Measurements from ENCODE around the gene TMUB1.
A peak's percentile ranks its signal among the peaks of the same experiment; 100 is the strongest.

Gene TMUB1

GRCh38 chr7:151120896-151121295, 37.6 kb upstream of the TMUB1 start:
- DNase-seq, result no peak

- DNase-seq, result no peak
Measured at GRCh38 chr7:151119902-151120301, 36.6 kb upstream of the TMUB1 start.

GRCh38 chr7:151119055-151119415, 35.7 kb upstream of the TMUB1 start:
- no peak for DNase-seq

- DNase-seq, result no peak
Measured at GRCh38 chr7:151118108-151119054, 35.1 kb upstream of the TMUB1 start.

- peak; percentile 40 to 54 for DNase-seq
Measured at GRCh38 chr7:151117565-151117964, 34.3 kb upstream of the TMUB1 start.

- no peak for DNase-seq
Measured at GRCh38 chr7:151116603-151117440, 33.5 kb upstream of the TMUB1 start.

- DNase-seq, result no peak
Measured at GRCh38 chr7:151115836-151116418, 32.6 kb upstream of the TMUB1 start.

- DNase-seq, result peak in 1 of 2 donors; percentile 23
Measured at GRCh38 chr7:151115121-151115835, 32.0 kb upstream of the TMUB1 start.

GRCh38 chr7:151114151-151115090, 31.1 kb upstream of the TMUB1 start:
- no peak for DNase-seq

GRCh38 chr7:151113344-151114150, 30.3 kb upstream of the TMUB1 start:
- no peak for DNase-seq

GRCh38 chr7:151110941-151111645, 27.8 kb upstream of the TMUB1 start:
- peak; percentile 76 to 79 for DNase-seq

- no peak for DNase-seq
Measured at GRCh38 chr7:151110236-151110940, 27.1 kb upstream of the TMUB1 start.

GRCh38 chr7:151109094-151110048, 26.1 kb upstream of the TMUB1 start:
- DNase-seq, result no peak

- DNase-seq, result no peak
Measured at GRCh38 chr7:151107882-151108281, 24.6 kb upstream of the TMUB1 start.

- no peak for DNase-seq
Measured at GRCh38 chr7:151104411-151105235, 21.3 kb upstream of the TMUB1 start.

GRCh38 chr7:151103973-151104372, 20.7 kb upstream of the TMUB1 start:
- no peak for DNase-seq

- no peak for DNase-seq
Measured at GRCh38 chr7:151102991-151103390, 19.7 kb upstream of the TMUB1 start.

All from CD4-positive, alpha-beta T cell treated with Interleukin-1 beta for 1 hour (primary cell).